ENCODE measurements around the gene CDH15. TPM values are rescaled to one million over a fixed set of nuclear protein-coding genes. Genes with fewer than 3 reads are reported as not detected.
"Not testable (repeated sequence)": the region's sequence is repeated elsewhere in the genome, so short reads cannot be mapped to it uniquely, and the experiment has no call there.

CDH15 gene
- polyA plus RNA-seq, 1 donor: 340 TPM

DNA sequence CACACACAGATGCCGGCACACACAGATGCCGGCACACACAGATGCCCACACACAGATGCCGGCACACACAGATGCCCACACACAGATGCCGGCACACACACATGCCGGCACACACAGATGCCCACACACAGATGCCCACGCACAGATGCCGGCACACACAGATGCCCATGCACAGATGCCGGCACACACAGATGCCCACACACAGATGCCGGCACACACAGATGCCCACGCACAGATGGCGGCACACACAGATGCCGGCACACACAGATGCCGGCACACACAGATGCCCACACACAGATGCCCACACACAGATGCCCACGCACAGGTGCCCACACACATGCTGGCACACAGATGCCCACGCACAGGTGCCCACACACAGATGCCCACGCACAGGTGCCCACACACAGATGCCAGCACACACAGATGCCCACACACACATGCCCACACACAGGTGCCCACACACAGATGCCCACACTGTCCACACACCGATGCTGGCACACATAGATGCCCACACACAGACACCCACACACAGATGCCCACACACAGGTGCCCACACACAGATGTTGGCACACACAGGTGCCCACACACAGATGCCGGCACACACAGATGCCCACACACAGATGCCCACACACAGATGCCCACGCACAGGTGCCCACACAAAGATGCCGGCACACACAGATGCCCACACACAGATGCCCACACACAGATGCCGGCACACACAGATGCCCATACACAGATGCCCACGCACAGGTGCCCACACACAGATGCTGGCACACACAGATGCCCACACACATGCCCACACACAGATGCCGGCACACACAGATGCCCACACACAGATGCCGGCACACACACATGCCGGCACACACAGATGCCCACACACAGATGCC, 17.2 kb downstream of the CDH15 start:
- not testable (repeated sequence) for DNase-seq

- DNase-seq: no peak
Measured at GRCh38 chr16:89189358-89190025, 17.9 kb downstream of the CDH15 start.

- DNase-seq: no peak
Measured at GRCh38 chr16:89190150-89190958, 18.8 kb downstream of the CDH15 start.

DNA sequence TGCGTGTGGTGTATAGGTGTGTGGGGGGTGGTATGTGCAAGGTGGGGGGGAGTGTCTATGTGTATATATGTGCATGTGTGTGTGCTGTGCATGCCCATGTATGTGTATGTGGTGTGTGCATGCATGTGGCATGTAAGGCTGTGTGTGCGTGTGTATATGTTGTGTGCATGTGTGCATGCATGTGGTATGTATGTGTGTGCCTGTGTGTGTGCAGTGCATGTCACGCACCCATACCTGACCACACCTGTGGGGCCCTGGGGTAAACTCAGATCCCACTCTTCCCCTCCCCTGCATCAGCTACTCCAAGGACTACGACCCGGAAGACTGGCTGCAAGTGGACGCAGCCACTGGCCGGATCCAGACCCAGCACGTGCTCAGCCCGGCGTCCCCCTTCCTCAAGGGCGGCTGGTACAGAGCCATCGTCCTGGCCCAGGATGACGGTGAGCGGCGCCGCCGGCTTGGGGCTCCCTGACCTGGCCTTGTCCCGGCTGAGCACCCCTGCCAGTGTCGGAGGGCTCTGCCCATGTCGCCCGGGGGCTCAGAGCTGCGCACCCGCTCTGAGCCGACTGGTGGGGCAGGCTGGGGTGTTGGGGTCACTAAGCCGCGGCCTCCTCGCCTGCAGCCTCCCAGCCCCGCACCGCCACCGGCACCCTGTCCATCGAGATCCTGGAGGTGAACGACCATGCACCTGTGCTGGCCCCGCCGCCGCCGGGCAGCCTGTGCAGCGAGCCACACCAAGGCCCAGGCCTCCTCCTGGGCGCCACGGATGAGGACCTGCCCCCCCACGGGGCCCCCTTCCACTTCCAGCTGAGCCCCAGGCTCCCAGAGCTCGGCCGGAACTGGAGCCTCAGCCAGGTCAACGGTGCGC, 19.7 kb downstream of the CDH15 start:
- no peak for DNase-seq

GRCh38 chr16:89191901-89192185, 20.3 kb downstream of the CDH15 start:
- no peak for DNase-seq

DNA sequence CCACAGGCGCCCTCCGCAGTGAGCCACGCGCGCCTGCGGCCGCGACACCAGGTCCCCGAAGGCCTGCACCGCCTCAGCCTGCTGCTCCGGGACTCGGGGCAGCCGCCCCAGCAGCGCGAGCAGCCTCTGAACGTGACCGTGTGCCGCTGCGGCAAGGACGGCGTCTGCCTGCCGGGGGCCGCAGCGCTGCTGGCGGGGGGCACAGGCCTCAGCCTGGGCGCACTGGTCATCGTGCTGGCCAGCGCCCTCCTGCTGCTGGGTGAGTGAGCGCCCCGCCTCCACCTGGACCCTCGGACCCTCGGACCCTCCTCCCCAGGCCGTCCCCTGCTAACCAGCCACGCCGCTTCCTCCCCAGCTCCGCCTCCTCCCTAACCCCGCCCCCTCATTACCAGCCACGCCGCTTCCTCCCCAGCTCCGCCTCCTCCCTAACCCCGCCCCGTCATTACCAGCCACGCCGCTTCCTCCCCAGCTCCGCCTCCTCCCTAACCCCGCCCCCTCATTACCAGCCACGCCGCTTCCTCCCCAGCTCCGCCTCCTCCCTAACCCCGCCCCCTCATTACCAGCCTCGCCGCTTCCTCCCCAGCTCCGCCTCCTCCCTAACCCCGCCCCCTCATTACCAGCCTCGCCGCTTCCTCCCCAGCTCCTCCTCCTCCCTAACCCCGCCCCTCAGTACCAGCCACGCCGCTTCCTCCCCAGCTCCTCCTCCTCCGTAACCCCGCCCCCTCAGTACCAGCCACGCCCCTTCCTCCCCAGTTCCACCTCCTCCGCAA, 20.8 kb downstream of the CDH15 start:
- DNase-seq: peak; percentile 82

- DNase-seq: peak; percentile 45
Measured at GRCh38 chr16:89192956-89193575, 21.5 kb downstream of the CDH15 start.

- DNase-seq: no peak
Measured at GRCh38 chr16:89193576-89194293, 22.2 kb downstream of the CDH15 start.

- no peak for DNase-seq
Measured at GRCh38 chr16:89194340-89195311, 23.1 kb downstream of the CDH15 start.

DNA sequence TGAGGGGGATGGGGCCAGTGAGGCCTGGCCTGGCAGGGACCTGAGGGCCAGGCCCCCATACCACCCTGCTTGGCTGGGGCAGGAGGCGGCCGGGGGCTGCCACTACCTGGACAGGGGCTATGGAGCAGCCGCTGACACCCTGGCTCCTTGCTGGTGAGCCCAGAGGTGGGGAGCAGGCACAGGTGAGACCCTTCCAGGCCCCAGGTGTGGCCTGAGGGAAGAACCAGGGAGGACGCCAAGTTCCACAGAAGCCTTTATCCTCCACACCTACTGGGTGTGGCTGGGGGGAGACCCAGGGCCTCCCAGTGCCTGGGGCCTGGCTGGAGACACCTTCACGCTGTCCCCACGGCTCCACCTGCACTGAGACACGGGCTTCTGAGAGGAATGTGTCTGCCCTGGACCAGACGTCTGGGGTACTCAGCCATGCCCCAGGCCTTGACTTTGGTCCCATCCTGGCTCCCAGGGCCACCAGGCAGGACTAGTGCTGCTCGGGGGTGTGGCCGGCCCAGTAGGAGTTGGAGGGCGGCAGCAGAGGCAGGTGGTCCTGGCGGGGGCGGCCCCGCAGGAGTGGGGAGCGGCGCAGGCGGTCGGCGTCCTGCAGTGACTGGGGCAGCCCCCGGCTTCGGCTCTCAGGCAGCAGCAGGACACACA, 24.1 kb downstream of the CDH15 start:
- no peak for DNase-seq

DNA sequence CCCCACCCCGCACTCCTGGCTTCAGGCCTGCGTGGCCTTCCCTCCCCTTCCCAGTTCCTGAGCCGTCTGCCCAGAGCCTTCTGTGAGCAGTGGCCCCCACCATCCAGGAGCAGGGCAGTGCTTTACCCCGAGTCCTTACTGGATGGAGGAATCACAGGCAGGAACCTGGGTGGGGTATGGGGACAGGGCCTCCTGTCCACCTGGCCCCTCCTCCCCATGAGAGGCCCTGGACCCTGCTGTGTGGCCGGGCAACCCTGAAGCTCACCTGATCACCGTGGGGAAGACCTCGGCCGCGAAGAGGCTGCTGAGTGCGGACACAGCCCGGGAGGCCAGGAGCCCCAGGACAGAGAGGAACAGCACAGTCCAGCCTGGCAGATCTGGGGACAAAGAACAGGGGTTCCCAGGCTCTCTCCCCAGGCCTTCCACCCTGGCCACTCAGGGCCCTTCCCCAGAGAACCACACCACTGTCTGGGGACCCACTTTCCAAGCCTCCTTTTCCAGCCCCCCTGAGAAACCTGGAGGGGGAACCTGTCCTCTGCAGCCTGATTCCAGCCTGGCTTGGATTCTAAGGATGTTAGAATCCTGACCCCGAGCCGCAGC, 25.6 kb downstream of the CDH15 start:
- no peak for DNase-seq

GRCh38 chr16:89197633-89198416, 26.3 kb downstream of the CDH15 start:
- no peak for DNase-seq

DNA sequence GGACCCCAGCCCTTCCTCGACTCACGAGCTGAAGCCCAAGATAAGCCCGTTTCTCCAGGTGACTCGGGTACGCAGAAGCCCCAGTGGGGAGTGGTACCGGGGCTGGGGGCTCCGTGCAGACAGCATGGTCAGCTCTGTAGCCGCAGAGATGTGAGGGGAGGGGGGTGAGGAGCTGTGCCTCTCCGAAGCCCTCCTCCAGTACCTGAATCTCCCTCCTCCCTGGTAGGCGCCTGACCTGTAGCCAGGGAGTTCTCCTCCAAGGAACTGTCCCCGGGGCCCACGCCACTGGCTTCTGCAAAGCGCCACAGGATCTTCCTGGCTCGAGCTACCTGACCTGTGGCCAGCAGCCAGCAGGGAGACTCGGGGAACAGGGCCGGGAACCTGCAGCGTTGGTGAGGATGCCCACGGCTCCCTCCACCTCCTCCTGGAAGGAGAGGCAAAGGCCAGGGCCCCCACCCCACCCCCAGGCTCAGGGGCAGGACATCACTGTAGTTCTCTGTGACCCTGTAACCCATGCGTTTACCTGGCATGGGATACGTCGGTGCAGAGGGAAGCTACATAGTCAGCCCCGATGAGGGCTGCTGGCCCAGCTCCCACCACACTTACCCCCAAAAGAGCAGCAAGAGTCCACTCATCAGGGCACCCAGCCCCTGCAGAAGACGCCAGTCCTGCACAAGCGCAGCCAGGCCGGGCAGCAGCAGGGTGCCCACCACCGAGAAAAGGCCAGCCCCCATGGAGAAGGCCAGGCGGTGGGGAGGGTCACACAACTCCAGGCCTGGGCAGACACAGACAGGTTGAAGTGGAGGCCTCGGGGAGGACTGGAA, 27.1 kb downstream of the CDH15 start:
- DNase-seq: no peak

- no peak for DNase-seq
Measured at GRCh38 chr16:89199241-89200123, 27.9 kb downstream of the CDH15 start.

Measured in hindlimb muscle (tissue), 1 donor.